Prostate gland (tissue), 2 donors: ENCODE results near the gene PRPSAP1. TPM values are rescaled to one million over a fixed set of nuclear protein-coding genes. Genes with fewer than 3 reads are reported as not detected.

ENCODE experiments used
- DNase-seq: peaks from one replicate; pipeline ENCODE4 v3.0.0-alpha.2; 2019; ENCODE audit warnings: low spot score
- H3K27ac ChIP-seq, 2 donors: fragments of 200-600 bp; sonication (generic); 2 replicates each; pipeline ENCODE4 v1.5.1; 2017 to 2019
- H3K27me3 ChIP-seq: fragments of 200-600 bp; sonication (generic); replicated peaks from 2 replicates; pipeline ENCODE4 v1.5.1; 2019; ENCODE audit not compliant: insufficient read depth
- H3K36me3 ChIP-seq, 2 donors: fragments of 200-600 bp; sonication (generic); 1 replicate in 1 of 2; 2 replicates in 1 of 2; pipeline versions ENCODE4 v1.5.1 to v1.8.1; 2017 to 2019
- H3K4me1 ChIP-seq: fragments of 200-600 bp; sonication (generic); replicated peaks from 2 replicates; pipeline ENCODE4 v1.5.1; 2019
- H3K4me3 ChIP-seq, 2 donors: fragments of 200-600 bp; sonication (generic); 2 replicates each; pipeline ENCODE4 v1.5.1; 2017 to 2019
- H3K9me3 ChIP-seq: fragments of 200-600 bp; sonication (generic); 2 replicates; pipeline ENCODE4 v1.5.1; 2017
- POLR2A ChIP-seq: fragments of 450-650 bp; IDR thresholded peaks from one replicate; pipeline ENCODE4 v1.6.1; 2016; ENCODE audit warnings: antibody characterized with exemption, mild to moderate bottlenecking
- POLR2AphosphoS5 ChIP-seq: sonication (generic); formaldehyde crosslinking; IDR thresholded peaks from one replicate; pipeline ENCODE4 v1.6.1; 2017; ENCODE audit warnings: antibody characterized with exemption
- WGBS: methylation state at CpG from one replicate; pipeline ENCODE4 v1.1.5; 2018; 5-methylcytosine and 5-hydroxymethylcytosine counted together
- intact Hi-C: fragments of 100-400 bp; cut with DNase I; formaldehyde crosslinking; loops from one replicate; pipeline ENCODE4 v1.14.2; 2022
- total RNA-seq, 2 donors: library from RNA; depleted of rRNA; stranded (reverse); fragments of >200 nt; gene quantifications; one replicate each; pipeline ENCODE4 v1.1.0, GENCODE V29; 2016
- TF ChIP-seq, protein P1 (sequence below), 4 experiments: fragments of 200-600 bp in 2 of 4; fragments of 450-650 bp in 2 of 4; sonication (generic) in 2 of 4; IDR thresholded peaks; 1 replicate in 3 of 4; 2 replicates in 1 of 4; pipeline ENCODE4 v1.5.1; 2016 to 2019; ENCODE audit warnings: antibody characterized with exemption in 4 of 4, mild to moderate bottlenecking in 2 of 4, moderate library complexity in 2 of 4

PRPSAP1 gene
- total RNA-seq, 2 donors from 2014 or later, result 51.5 to 115 TPM

- DNase-seq, result no peak
- TF ChIP-seq POLR2AphosphoS5 (no peak), POLR2A (no peak)
- TF ChIP-seq, protein P1, sequence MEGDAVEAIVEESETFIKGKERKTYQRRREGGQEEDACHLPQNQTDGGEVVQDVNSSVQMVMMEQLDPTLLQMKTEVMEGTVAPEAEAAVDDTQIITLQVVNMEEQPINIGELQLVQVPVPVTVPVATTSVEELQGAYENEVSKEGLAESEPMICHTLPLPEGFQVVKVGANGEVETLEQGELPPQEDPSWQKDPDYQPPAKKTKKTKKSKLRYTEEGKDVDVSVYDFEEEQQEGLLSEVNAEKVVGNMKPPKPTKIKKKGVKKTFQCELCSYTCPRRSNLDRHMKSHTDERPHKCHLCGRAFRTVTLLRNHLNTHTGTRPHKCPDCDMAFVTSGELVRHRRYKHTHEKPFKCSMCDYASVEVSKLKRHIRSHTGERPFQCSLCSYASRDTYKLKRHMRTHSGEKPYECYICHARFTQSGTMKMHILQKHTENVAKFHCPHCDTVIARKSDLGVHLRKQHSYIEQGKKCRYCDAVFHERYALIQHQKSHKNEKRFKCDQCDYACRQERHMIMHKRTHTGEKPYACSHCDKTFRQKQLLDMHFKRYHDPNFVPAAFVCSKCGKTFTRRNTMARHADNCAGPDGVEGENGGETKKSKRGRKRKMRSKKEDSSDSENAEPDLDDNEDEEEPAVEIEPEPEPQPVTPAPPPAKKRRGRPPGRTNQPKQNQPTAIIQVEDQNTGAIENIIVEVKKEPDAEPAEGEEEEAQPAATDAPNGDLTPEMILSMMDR (IDR thresholded peaks at IDR 0.05), result no peak
- Histone ChIP-seq H3K27me3 (no peaks in the 10 kb centered on the region), H3K36me3 (no peaks in the 10 kb centered on the region), H3K9me3 (no peaks in the 10 kb centered on the region), H3K27ac (no peak overlapping the region), H3K4me3 (no peak overlapping the region), H3K4me1 (no peaks in the 10 kb centered on the region)
- WGBS, result 87% methylated on average over 16 of the region's 16 CpGs
- intact Hi-C loops, result no loop called here
These were observed 18.2 kb upstream of the PRPSAP1 start for GRCh38 chr17:76371656-76372628.

- peak; percentile 29 for DNase-seq
- no peak overlapping the region for H3K27ac ChIP-seq
These were observed 16.7 kb upstream of the PRPSAP1 start for GRCh38 chr17:76370261-76370993.

GRCh38 chr17:76369804-76370203 is 16.1 kb upstream of the PRPSAP1 start:
- H3K9me3 ChIP-seq, result no peaks in the 10 kb centered on the region

More at GRCh38 chr17:76370261-76370993, 16.7 kb upstream of the PRPSAP1 start:
- no peaks in the 10 kb centered on the region for H3K36me3 ChIP-seq
- no peaks in the 10 kb centered on the region for H3K9me3 ChIP-seq
- TF ChIP-seq, protein P1 (IDR thresholded peaks at IDR 0.05), result peak in 2 of 4 experiments; percentile 24 to 27
- peak; percentile 27 for TF ChIP-seq POLR2AphosphoS5
- TF ChIP-seq POLR2A, result no peak
- H3K4me3 ChIP-seq, result no peak overlapping the region
- no peaks in the 10 kb centered on the region for H3K27me3 ChIP-seq
- 35% methylated on average over 11 of the region's 11 CpGs for WGBS
- H3K4me1 ChIP-seq, result no peaks in the 10 kb centered on the region
- intact Hi-C loops, result no loop called here

GRCh38 chr17:76369379-76369778 is 15.7 kb upstream of the PRPSAP1 start:
- 84% methylated on average over 10 of the region's 10 CpGs for WGBS
- intact Hi-C loops, result no loop called here
- TF ChIP-seq POLR2A, result no peak
- no peak for TF ChIP-seq POLR2AphosphoS5
- TF ChIP-seq, protein P1 (IDR thresholded peaks at IDR 0.05), result no peak
- H3K36me3 ChIP-seq, result no peaks in the 10 kb centered on the region
- no peak overlapping the region for H3K27ac ChIP-seq
- H3K27me3 ChIP-seq, result no peaks in the 10 kb centered on the region
- H3K9me3 ChIP-seq, result no peaks in the 10 kb centered on the region
- DNase-seq, result no peak
- H3K4me3 ChIP-seq, result no peak overlapping the region
- no peaks in the 10 kb centered on the region for H3K4me1 ChIP-seq

More at GRCh38 chr17:76369804-76370203, 16.1 kb upstream of the PRPSAP1 start:
- Histone ChIP-seq H3K36me3 (no peaks in the 10 kb centered on the region), H3K4me1 (no peaks in the 10 kb centered on the region), H3K27ac (no peak overlapping the region), H3K4me3 (no peak overlapping the region), H3K27me3 (no peaks in the 10 kb centered on the region)
- intact Hi-C loops, result no loop called here
- no peak for DNase-seq
- TF ChIP-seq, protein P1 (IDR thresholded peaks at IDR 0.05), result no peak
- TF ChIP-seq POLR2A (no peak), POLR2AphosphoS5 (no peak)
- 77% methylated on average over 6 of the region's 7 CpGs for WGBS
